Glutamatergic neuron (in vitro differentiated cells): ENCODE data around the gene BCAS4. TPM values are rescaled to one million over a fixed set of nuclear protein-coding genes. Genes with fewer than 3 reads are reported as not detected.
A peak's percentile ranks its signal among the peaks of the same experiment; 100 is the strongest.

Source experiments
- DNase-seq: peaks from one replicate; pipeline ENCODE4 v3.0.0; 2022
- H3K27ac Mint-ChIP-seq: one replicate; pipeline ENCODE4 v1.8.0; 2020; ENCODE audit warnings: mild to moderate bottlenecking, mixed read lengths, inconsistent platforms; ENCODE audit not compliant: unreplicated experiment
- H3K27me3 Mint-ChIP-seq: one replicate; pipeline ENCODE4 v1.8.0; 2020; ENCODE audit warnings: mild to moderate bottlenecking, moderate library complexity, mixed read lengths, inconsistent platforms; ENCODE audit not compliant: unreplicated experiment
- H3K36me3 Mint-ChIP-seq: one replicate; pipeline ENCODE4 v1.8.0; 2020; ENCODE audit warnings: mild to moderate bottlenecking, mixed read lengths, inconsistent platforms; ENCODE audit not compliant: unreplicated experiment
- H3K4me1 Mint-ChIP-seq: one replicate; pipeline ENCODE4 v1.8.0; 2020; ENCODE audit warnings: mild to moderate bottlenecking, low read depth, mixed read lengths, inconsistent platforms; ENCODE audit not compliant: unreplicated experiment
- H3K4me3 Mint-ChIP-seq: one replicate; pipeline ENCODE4 v1.8.0; 2020; ENCODE audit warnings: mild to moderate bottlenecking, mixed read lengths, inconsistent platforms; ENCODE audit not compliant: unreplicated experiment
- H3K9me3 Mint-ChIP-seq: one replicate; pipeline ENCODE4 v1.8.0; 2020; ENCODE audit warnings: mild to moderate bottlenecking, moderate library complexity, mixed read lengths, inconsistent platforms; ENCODE audit not compliant: unreplicated experiment
- CTCF ChIP-seq: fragments of 200-600 bp; sonication (generic); IDR thresholded peaks from one replicate; pipeline ENCODE4 v1.5.0; 2021; ENCODE audit not compliant: partially characterized antibody, unreplicated experiment
- total RNA-seq: library from RNA; stranded (reverse); fragmentation: NEBNext Ultra II Directional; extraction: Animal tissue kit (Norgen Biotek cat#: 25700); gene quantifications from one replicate; pipeline ENCODE4 v1.2.1, GENCODE V29; 2021; ENCODE audit not compliant: unreplicated experiment

Gene BCAS4
- total RNA-seq, 1 donor from 2014 or later: 5.5 TPM

- H3K27me3 Mint-ChIP-seq: peaks cover 14% of the 10 kb centered on the region
- peaks cover 18% of the 10 kb centered on the region for H3K9me3 Mint-ChIP-seq
- no peak overlapping the region for H3K4me3 Mint-ChIP-seq
- no peak overlapping the region for H3K27ac Mint-ChIP-seq
- DNase-seq: no peak
- peaks cover 25% of the 10 kb centered on the region for H3K4me1 Mint-ChIP-seq
- TF ChIP-seq CTCF: no peak
- no peaks in the 10 kb centered on the region for H3K36me3 Mint-ChIP-seq
These were observed 73.9 kb downstream of the BCAS4 start for GRCh38 chr20:50868509-50869495.

GRCh38 chr20:50870561-50871161 lies 75.8 kb downstream of the BCAS4 start:
- peaks cover 30% of the 10 kb centered on the region for H3K4me1 Mint-ChIP-seq
- DNase-seq: peak; percentile 64
- no peak overlapping the region for H3K4me3 Mint-ChIP-seq

GRCh38 chr20:50872560-50873425 lies 77.9 kb downstream of the BCAS4 start:
- peaks cover 30% of the 10 kb centered on the region for H3K4me1 Mint-ChIP-seq
- H3K27me3 Mint-ChIP-seq: peaks cover 14% of the 10 kb centered on the region
- peak; percentile 45 for DNase-seq
- H3K27ac Mint-ChIP-seq: peak overlapping the region; percentile 97
- H3K9me3 Mint-ChIP-seq: peaks cover 23% of the 10 kb centered on the region
- no peaks in the 10 kb centered on the region for H3K36me3 Mint-ChIP-seq
- no peak for TF ChIP-seq CTCF
- peak overlapping the region; percentile 76 for H3K4me3 Mint-ChIP-seq

More at GRCh38 chr20:50870561-50871161, 75.8 kb downstream of the BCAS4 start:
- no peak overlapping the region for H3K27ac Mint-ChIP-seq
- no peak for TF ChIP-seq CTCF
- peaks cover 14% of the 10 kb centered on the region for H3K27me3 Mint-ChIP-seq
- H3K9me3 Mint-ChIP-seq: peaks cover 25% of the 10 kb centered on the region
- H3K36me3 Mint-ChIP-seq: no peaks in the 10 kb centered on the region

GRCh38 chr20:50873585-50873984 lies 78.7 kb downstream of the BCAS4 start:
- Mint-ChIP-seq H3K4me1 (peaks cover 30% of the 10 kb centered on the region), H3K4me3 (peak overlapping the region; percentile 76), H3K9me3 (peaks cover 19% of the 10 kb centered on the region), H3K27ac (peak overlapping the region; percentile 97), H3K27me3 (peaks cover 14% of the 10 kb centered on the region), H3K36me3 (no peaks in the 10 kb centered on the region)
- DNase-seq: no peak
- no peak for TF ChIP-seq CTCF
